ENCODE data around the gene ZNF76. TPM values are rescaled to one million over a fixed set of nuclear protein-coding genes. Genes with fewer than 3 reads are reported as not detected.

Gene ZNF76
- total and polyA plus RNA-seq, 9 of the 15 experiments (the other 6 are each of a cell fraction or from before 2014, with no cell fraction given), result 1.2 to 17.8 (median 10.7) TPM

DNA sequence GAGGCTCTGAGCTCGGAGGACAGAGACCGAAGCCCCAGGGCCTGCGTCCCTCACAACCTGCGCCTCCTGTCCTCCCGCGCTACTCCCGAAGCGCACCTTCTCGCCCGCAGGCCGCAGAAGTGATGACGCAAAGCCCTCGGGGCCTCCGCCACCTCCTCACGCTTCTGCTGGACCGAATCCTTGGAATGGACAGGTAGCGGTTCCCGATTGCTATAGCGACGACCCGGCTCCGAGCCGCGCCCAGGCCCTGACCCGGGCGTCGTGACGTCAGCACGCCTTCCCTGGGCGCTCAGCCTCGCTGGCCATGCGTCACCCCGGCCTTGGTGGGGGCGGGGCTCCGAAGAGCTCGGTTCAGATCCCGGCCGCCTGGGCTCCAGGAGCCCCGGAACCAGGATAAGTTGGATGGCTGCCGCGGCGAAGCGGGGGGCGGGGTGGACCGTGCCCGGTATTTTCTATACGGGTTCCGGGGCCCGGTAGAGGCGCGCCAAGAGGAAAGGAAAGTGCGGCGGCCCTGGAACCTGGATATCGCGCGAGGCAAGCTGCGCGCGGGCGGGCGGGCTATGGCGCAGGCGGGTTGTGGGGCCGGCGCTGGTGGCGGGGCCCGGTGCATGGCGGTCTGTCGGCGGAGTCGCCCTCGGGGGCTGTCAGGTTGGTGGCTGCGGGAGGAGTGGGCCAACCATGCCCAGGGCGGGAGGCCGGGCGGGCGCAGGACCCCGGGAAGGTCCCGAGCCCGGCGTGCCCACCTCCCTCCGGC lies at the start of gene ZNF76 (continued):
- 0 out of 2 replicates have a peak, but pooled peaks have one; percentile 13 for TF ChIP-seq MTA2 (IDR thresholded peaks at IDR 0.05; ENCODE audit: low read depth)
- TF ChIP-seq, protein P1, sequence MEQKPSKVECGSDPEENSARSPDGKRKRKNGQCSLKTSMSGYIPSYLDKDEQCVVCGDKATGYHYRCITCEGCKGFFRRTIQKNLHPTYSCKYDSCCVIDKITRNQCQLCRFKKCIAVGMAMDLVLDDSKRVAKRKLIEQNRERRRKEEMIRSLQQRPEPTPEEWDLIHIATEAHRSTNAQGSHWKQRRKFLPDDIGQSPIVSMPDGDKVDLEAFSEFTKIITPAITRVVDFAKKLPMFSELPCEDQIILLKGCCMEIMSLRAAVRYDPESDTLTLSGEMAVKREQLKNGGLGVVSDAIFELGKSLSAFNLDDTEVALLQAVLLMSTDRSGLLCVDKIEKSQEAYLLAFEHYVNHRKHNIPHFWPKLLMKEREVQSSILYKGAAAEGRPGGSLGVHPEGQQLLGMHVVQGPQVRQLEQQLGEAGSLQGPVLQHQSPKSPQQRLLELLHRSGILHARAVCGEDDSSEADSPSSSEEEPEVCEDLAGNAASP (IDR thresholded peaks at IDR 0.05), result no peak
- TF ChIP-seq CEBPZ (IDR thresholded peaks at IDR 0.05; ENCODE audit: borderline replicate concordance, low read depth, low read length), result no peak
- TF ChIP-seq CREBBP (IDR thresholded peaks at IDR 0.05; ENCODE audit: low read depth, low read length), result no peak
- no peak for TF ChIP-seq BRCA1 (IDR thresholded peaks at IDR 0.05)
- no peak for TF ChIP-seq BRCA1 (CRISPR knock-in tag; IDR thresholded peaks at IDR 0.05)
- no peak for TF ChIP-seq POLR3G (IDR thresholded peaks at IDR 0.05; ENCODE audit: extremely low read depth, insufficient read length, insufficient replicate concordance)
- no peak for TF ChIP-seq ETV1 (tag; conservative IDR thresholded peaks at IDR 0.05; ENCODE audit: low read depth)
- no peak for TF ChIP-seq BDP1 (IDR thresholded peaks at IDR 0.05; ENCODE audit: insufficient read depth, insufficient read length)
- no peak for TF ChIP-seq U2AF1 (optimal IDR thresholded peaks at IDR 0.05; ENCODE audit: low read depth, low read length)
- no peak for TF ChIP-seq MAFK (IDR thresholded peaks at IDR 0.05; ENCODE audit: low read length)
- TF ChIP-seq, protein P2, sequence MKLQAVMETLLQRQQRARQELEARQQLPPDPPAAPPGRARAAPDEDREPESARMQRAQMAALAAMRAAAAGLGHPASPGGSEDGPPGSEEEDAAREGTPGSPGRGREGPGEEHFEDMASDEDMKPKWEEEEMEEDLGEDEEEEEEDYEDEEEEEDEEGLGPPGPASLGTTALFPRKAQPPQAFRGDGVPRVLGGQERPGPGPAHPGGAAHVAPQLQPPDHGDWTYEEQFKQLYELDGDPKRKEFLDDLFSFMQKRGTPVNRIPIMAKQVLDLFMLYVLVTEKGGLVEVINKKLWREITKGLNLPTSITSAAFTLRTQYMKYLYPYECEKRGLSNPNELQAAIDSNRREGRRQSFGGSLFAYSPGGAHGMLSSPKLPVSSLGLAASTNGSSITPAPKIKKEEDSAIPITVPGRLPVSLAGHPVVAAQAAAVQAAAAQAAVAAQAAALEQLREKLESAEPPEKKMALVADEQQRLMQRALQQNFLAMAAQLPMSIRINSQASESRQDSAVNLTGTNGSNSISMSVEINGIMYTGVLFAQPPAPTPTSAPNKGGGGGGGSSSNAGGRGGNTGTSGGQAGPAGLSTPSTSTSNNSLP (IDR thresholded peaks at IDR 0.05; ENCODE audit: borderline replicate concordance, low read depth, low read length), result peak; percentile 59; the same call in 1 of the 2 replicates
- no peak for TF ChIP-seq SIX5 (IDR thresholded peaks at IDR 0.05; ENCODE audit: borderline replicate concordance in 1 of 2, insufficient read depth in 1 of 2, low read depth in 1 of 2, low read length in 2 of 2)
- TF ChIP-seq MEF2D (tag; conservative IDR thresholded peaks at IDR 0.05; ENCODE audit: low read depth), result no peak
- TF ChIP-seq WHSC1 (IDR thresholded peaks at IDR 0.05; ENCODE audit: low read length), result no peak
- TF ChIP-seq HNRNPLL (IDR thresholded peaks at IDR 0.05; ENCODE audit: low read depth, low read length, poor library complexity, severe bottlenecking), result peak; percentile 82
- peak; percentile 83 for TF ChIP-seq SMARCE1 (IDR thresholded peaks at IDR 0.05)
- TF ChIP-seq CREB3 (tag; conservative IDR thresholded peaks at IDR 0.05; ENCODE audit: low read depth), result peak; percentile 5; the same call in 1 of the 2 replicates
- TF ChIP-seq RUNX1 (IDR thresholded peaks at IDR 0.05; ENCODE audit: low read depth), result no peak

Measured in K562 (cell line).